Measurements from ENCODE around the gene SOX6. TPM values are rescaled to one million over a fixed set of nuclear protein-coding genes. Genes with fewer than 3 reads are reported as not detected.

The SOX6 gene
- total and polyA plus RNA-seq, 4 donors, result 26.6 to 51.6 (median 38.6) TPM

- WGBS (ENCODE audit: insufficient coverage), result no CpG with 5 or more reads among the region's 2 CpGs
- Histone ChIP-seq H3K9me3 (ENCODE audit: control insufficient read depth, insufficient read depth, low read length) (no peaks in the 10 kb centered on the region), H3K27me3 (ENCODE audit: control insufficient read depth, insufficient read depth, low read length) (no peaks in the 10 kb centered on the region), H3K4me3 (ENCODE audit: low read depth, low read length) (no peak overlapping the region), H3K4me1 (ENCODE audit: control insufficient read depth, insufficient read depth, low read length) (no peaks in the 10 kb centered on the region), H3K36me3 (ENCODE audit: control insufficient read depth, insufficient read depth, low read length) (no peaks in the 10 kb centered on the region), H3K27ac (ENCODE audit: low read depth, low read length) (no peak overlapping the region)
- DNase-seq (ENCODE audit: low read depth in 4 of 6, low spot score in 6 of 6), result no peak
Observed at GRCh38 chr11:16372355-16372754, 16.0 kb upstream of the SOX6 start.

GRCh38 chr11:16367252-16367651 is 10.9 kb upstream of the SOX6 start:
- H3K4me1 ChIP-seq (ENCODE audit: control insufficient read depth, insufficient read depth, low read length), result no peaks in the 10 kb centered on the region
- no peak overlapping the region for H3K27ac ChIP-seq (ENCODE audit: low read depth, low read length)
- DNase-seq (ENCODE audit: low read depth in 4 of 6, low spot score in 6 of 6), result no peak
- H3K36me3 ChIP-seq (ENCODE audit: control insufficient read depth, insufficient read depth, low read length), result no peaks in the 10 kb centered on the region
- no peaks in the 10 kb centered on the region for H3K27me3 ChIP-seq (ENCODE audit: control insufficient read depth, insufficient read depth, low read length)
- WGBS (ENCODE audit: insufficient coverage), result no CpG with 5 or more reads among the region's 2 CpGs
- H3K9me3 ChIP-seq (ENCODE audit: control insufficient read depth, insufficient read depth, low read length), result no peaks in the 10 kb centered on the region
- no peak overlapping the region for H3K4me3 ChIP-seq (ENCODE audit: low read depth, low read length)

- Histone ChIP-seq H3K27ac (ENCODE audit: low read depth, low read length) (peak overlapping the region; percentile 31), H3K9me3 (ENCODE audit: control insufficient read depth, insufficient read depth, low read length) (no peaks in the 10 kb centered on the region), H3K4me1 (ENCODE audit: control insufficient read depth, insufficient read depth, low read length) (no peaks in the 10 kb centered on the region), H3K4me3 (ENCODE audit: low read depth, low read length) (no peak overlapping the region), H3K36me3 (ENCODE audit: control insufficient read depth, insufficient read depth, low read length) (no peaks in the 10 kb centered on the region), H3K27me3 (ENCODE audit: control insufficient read depth, insufficient read depth, low read length) (no peaks in the 10 kb centered on the region)
- DNase-seq (ENCODE audit: low read depth in 4 of 6, low spot score in 6 of 6), result peak in 2 of 6 donors; percentile 64 to 90
- no CpG with 5 or more reads among the region's 3 CpGs for WGBS (ENCODE audit: insufficient coverage)
Observed at GRCh38 chr11:16365581-16366228, 9.4 kb upstream of the SOX6 start.

GRCh38 chr11:16364254-16364653 is 7.9 kb upstream of the SOX6 start:
- Histone ChIP-seq H3K4me1 (ENCODE audit: control insufficient read depth, insufficient read depth, low read length) (no peaks in the 10 kb centered on the region), H3K4me3 (ENCODE audit: low read depth, low read length) (no peak overlapping the region), H3K9me3 (ENCODE audit: control insufficient read depth, insufficient read depth, low read length) (no peaks in the 10 kb centered on the region), H3K27ac (ENCODE audit: low read depth, low read length) (no peak overlapping the region), H3K36me3 (ENCODE audit: control insufficient read depth, insufficient read depth, low read length) (no peaks in the 10 kb centered on the region), H3K27me3 (ENCODE audit: control insufficient read depth, insufficient read depth, low read length) (no peaks in the 10 kb centered on the region)
- no peak for DNase-seq (ENCODE audit: low read depth in 4 of 6, low spot score in 6 of 6)

- no peaks in the 10 kb centered on the region for H3K27me3 ChIP-seq (ENCODE audit: control insufficient read depth, insufficient read depth, low read length)
- WGBS (ENCODE audit: insufficient coverage), result no CpG with 5 or more reads among the region's 3 CpGs
- no peaks in the 10 kb centered on the region for H3K9me3 ChIP-seq (ENCODE audit: control insufficient read depth, insufficient read depth, low read length)
- H3K4me1 ChIP-seq (ENCODE audit: control insufficient read depth, insufficient read depth, low read length), result no peaks in the 10 kb centered on the region
- no peak overlapping the region for H3K4me3 ChIP-seq (ENCODE audit: low read depth, low read length)
- DNase-seq (ENCODE audit: low read depth in 4 of 6, low spot score in 6 of 6), result no peak
- no peaks in the 10 kb centered on the region for H3K36me3 ChIP-seq (ENCODE audit: control insufficient read depth, insufficient read depth, low read length)
- no peak overlapping the region for H3K27ac ChIP-seq (ENCODE audit: low read depth, low read length)
Observed at GRCh38 chr11:16363706-16364105, 7.4 kb upstream of the SOX6 start.

- WGBS (ENCODE audit: insufficient coverage), result no CpG with 5 or more reads among the region's 1 CpG
- H3K27me3 ChIP-seq (ENCODE audit: control insufficient read depth, insufficient read depth, low read length), result no peaks in the 10 kb centered on the region
- H3K36me3 ChIP-seq (ENCODE audit: control insufficient read depth, insufficient read depth, low read length), result no peaks in the 10 kb centered on the region
- no peaks in the 10 kb centered on the region for H3K4me1 ChIP-seq (ENCODE audit: control insufficient read depth, insufficient read depth, low read length)
- H3K4me3 ChIP-seq (ENCODE audit: low read depth, low read length), result no peak overlapping the region
- DNase-seq (ENCODE audit: low read depth in 4 of 6, low spot score in 6 of 6), result no peak
- no peak overlapping the region for H3K27ac ChIP-seq (ENCODE audit: low read depth, low read length)
- H3K9me3 ChIP-seq (ENCODE audit: control insufficient read depth, insufficient read depth, low read length), result no peaks in the 10 kb centered on the region
Observed at GRCh38 chr11:16361108-16361865, 4.9 kb upstream of the SOX6 start.

- H3K4me1 ChIP-seq (ENCODE audit: control insufficient read depth, insufficient read depth, low read length), result no peaks in the 10 kb centered on the region
- DNase-seq (ENCODE audit: low read depth in 4 of 6, low spot score in 6 of 6), result no peak
Observed at GRCh38 chr11:16359369-16359768, 3.0 kb upstream of the SOX6 start.

GRCh38 chr11:16358726-16359125 is 2.4 kb upstream of the SOX6 start:
- DNase-seq (ENCODE audit: low read depth in 4 of 6, low spot score in 6 of 6), result no peak
- Histone ChIP-seq H3K36me3 (ENCODE audit: control insufficient read depth, insufficient read depth, low read length) (no peaks in the 10 kb centered on the region), H3K4me3 (ENCODE audit: low read depth, low read length) (no peak overlapping the region), H3K4me1 (ENCODE audit: control insufficient read depth, insufficient read depth, low read length) (no peaks in the 10 kb centered on the region), H3K27me3 (ENCODE audit: control insufficient read depth, insufficient read depth, low read length) (no peaks in the 10 kb centered on the region), H3K9me3 (ENCODE audit: control insufficient read depth, insufficient read depth, low read length) (no peaks in the 10 kb centered on the region), H3K27ac (ENCODE audit: low read depth, low read length) (no peak overlapping the region)

More at GRCh38 chr11:16359369-16359768, 3.0 kb upstream of the SOX6 start:
- no CpG with 5 or more reads among the region's 4 CpGs for WGBS (ENCODE audit: insufficient coverage)
- Histone ChIP-seq H3K27me3 (ENCODE audit: control insufficient read depth, insufficient read depth, low read length) (no peaks in the 10 kb centered on the region), H3K27ac (ENCODE audit: low read depth, low read length) (no peak overlapping the region), H3K36me3 (ENCODE audit: control insufficient read depth, insufficient read depth, low read length) (no peaks in the 10 kb centered on the region), H3K4me3 (ENCODE audit: low read depth, low read length) (no peak overlapping the region), H3K9me3 (ENCODE audit: control insufficient read depth, insufficient read depth, low read length) (no peaks in the 10 kb centered on the region)

- Histone ChIP-seq H3K27me3 (ENCODE audit: control insufficient read depth, insufficient read depth, low read length) (no peaks in the 10 kb centered on the region), H3K36me3 (ENCODE audit: control insufficient read depth, insufficient read depth, low read length) (no peaks in the 10 kb centered on the region), H3K4me1 (ENCODE audit: control insufficient read depth, insufficient read depth, low read length) (no peaks in the 10 kb centered on the region), H3K9me3 (ENCODE audit: control insufficient read depth, insufficient read depth, low read length) (no peaks in the 10 kb centered on the region), H3K27ac (ENCODE audit: low read depth, low read length) (peak overlapping the region; percentile 84), H3K4me3 (ENCODE audit: low read depth, low read length) (no peak overlapping the region)
- WGBS (ENCODE audit: insufficient coverage), result no CpG with 5 or more reads among the region's 2 CpGs
- no peak for DNase-seq (ENCODE audit: low read depth in 4 of 6, low spot score in 6 of 6)
Observed at GRCh38 chr11:16357775-16358174, 1.4 kb upstream of the SOX6 start.

GRCh38 chr11:16356761-16357393 is 531 bp upstream of the SOX6 start:
- no peaks in the 10 kb centered on the region for H3K9me3 ChIP-seq (ENCODE audit: control insufficient read depth, insufficient read depth, low read length)
- H3K27ac ChIP-seq (ENCODE audit: low read depth, low read length), result peak overlapping the region; percentile 84
- no peaks in the 10 kb centered on the region for H3K36me3 ChIP-seq (ENCODE audit: control insufficient read depth, insufficient read depth, low read length)
- DNase-seq (ENCODE audit: low read depth in 4 of 6, low spot score in 6 of 6), result peak in 3 of 6 donors; percentile 54 to 87 (median 67)
- H3K4me1 ChIP-seq (ENCODE audit: control insufficient read depth, insufficient read depth, low read length), result no peaks in the 10 kb centered on the region
- H3K4me3 ChIP-seq (ENCODE audit: low read depth, low read length), result no peak overlapping the region
- no peaks in the 10 kb centered on the region for H3K27me3 ChIP-seq (ENCODE audit: control insufficient read depth, insufficient read depth, low read length)
- WGBS (ENCODE audit: insufficient coverage), result 33% methylated on average over 1 of the region's 3 CpGs

Measured in spinal cord (tissue), 10 donors.